Spleen (tissue), 11 donors: ENCODE results near the gene BRD4. TPM values are rescaled to one million over a fixed set of nuclear protein-coding genes. Genes with fewer than 3 reads are reported as not detected.
A peak's percentile ranks its signal among the peaks of the same experiment; 100 is the strongest.

Source experiments
- DNase-seq: peaks from one replicate; pipeline ENCODE4 v3.0.0-alpha.2; 2020
- H3K27ac ChIP-seq, 8 donors: fragments of 200-600 bp; sonication (generic) in 7 of 8; 1 replicate in 4 of 8; 2 replicates in 4 of 8; pipeline versions ENCODE4 v1.5.0 to v1.8.0; 2016 to 2021; ENCODE audit warnings: inconsistent platforms in 4 of 8, mild to moderate bottlenecking in 4 of 8, moderate library complexity in 1 of 8
- H3K27me3 ChIP-seq, 7 donors: fragments of 200-600 bp; sonication (generic) in 6 of 7; replicated peaks in 1 of 7; 1 replicate in 4 of 7; 2 replicates in 3 of 7; pipeline versions ENCODE4 v1.5.0 to v1.8.0; 2016 to 2021; ENCODE audit warnings: inconsistent platforms in 3 of 7, mild to moderate bottlenecking in 1 of 7
- H3K36me3 ChIP-seq, 6 donors: fragments of 200-600 bp; sonication (generic) in 5 of 6; 1 replicate in 4 of 6; 2 replicates in 2 of 6; pipeline versions ENCODE4 v1.5.0 to v1.8.0; 2016 to 2021; ENCODE audit warnings: inconsistent platforms in 2 of 6
- H3K4me1 ChIP-seq, 6 donors: fragments of 200-600 bp; sonication (generic) in 5 of 6; 1 replicate in 3 of 6; 2 replicates in 3 of 6; pipeline versions ENCODE4 v1.5.0 to v1.8.0; 2016 to 2021; ENCODE audit warnings: inconsistent platforms in 3 of 6
- H3K4me3 ChIP-seq, 8 donors: fragments of 200-600 bp; sonication (generic) in 7 of 8; 1 replicate in 4 of 8; 2 replicates in 4 of 8; pipeline versions ENCODE4 v1.5.0 to v1.8.0; 2016 to 2021; ENCODE audit warnings: inconsistent platforms in 4 of 8, mild to moderate bottlenecking in 4 of 8, moderate library complexity in 2 of 8
- H3K9me3 ChIP-seq, 8 donors: fragments of 200-600 bp; sonication (generic) in 7 of 8; 1 replicate in 4 of 8; 2 replicates in 4 of 8; pipeline versions ENCODE4 v1.5.0 to v1.8.0; 2016 to 2021; ENCODE audit warnings: inconsistent platforms in 4 of 8
- POLR2A ChIP-seq, 3 donors: fragments of 450-650 bp; IDR thresholded peaks; one replicate each; pipeline ENCODE4 v1.5.1; 2017; ENCODE audit warnings: antibody characterized with exemption in 3 of 3, mild to moderate bottlenecking in 1 of 3
- POLR2AphosphoS5 ChIP-seq, 3 donors: sonication (generic); formaldehyde crosslinking; IDR thresholded peaks; one replicate each; pipeline ENCODE4 v1.5.1; 2017; ENCODE audit warnings: antibody characterized with exemption in 3 of 3
- WGBS, 5 donors: extraction: QIAGEN DNeasy Blood & Tissue Kit in 3 of 5; methylation state at CpG; one replicate each; pipeline versions ENCODE4 v1.1.5 to v1.1.7; 2013 to 2018; 5-methylcytosine and 5-hydroxymethylcytosine counted together
- intact Hi-C: fragments of 100-400 bp; cut with DNase I; formaldehyde crosslinking; loops from one replicate; pipeline ENCODE4 v1.15.0; 2023; ENCODE audit warnings: low total_unique reads
- polyA plus RNA-seq, 3 donors: library from polyadenylated mRNA; stranded (reverse); fragments of 200-250 nt; gene quantifications; one replicate each; pipeline ENCODE4 v1.2.1, GENCODE V29; 2013
- total RNA-seq, 7 donors: library from RNA; depleted of rRNA in 3 of 7; stranded (reverse); fragments of >200 nt in 3 of 7; fragmentation: NEBNext Ultra II Directional in 4 of 7; extraction: Animal tissue kit (Norgen Biotek cat#: 25700) in 4 of 7; gene quantifications; one replicate each; pipeline versions ENCODE4 v1.1.0 to v1.2.1, GENCODE V29; 2016 to 2021
- TF ChIP-seq, protein P1 (sequence below), 11 experiments: fragments of 200-600 bp in 7 of 11; fragments of 450-650 bp in 4 of 11; sonication (generic) in 4 of 11; IDR thresholded peaks in 8 of 11; conservative IDR thresholded peaks in 3 of 11; 1 replicate in 7 of 11; 2 replicates in 4 of 11; pipeline versions ENCODE4 v1.4.0 to v1.8.0; 2016 to 2021; ENCODE audit warnings: antibody characterized with exemption in 11 of 11, inconsistent platforms in 4 of 11, mild to moderate bottlenecking in 1 of 11
- donor health status: healthy with polysubstance abuse.
- donor health status: DM: no; HTN: no; CAD: no; lungs with moderate emphysema.
- donor health status: DM: no; HTN: no; CAD: no.
- donor health status: Bipolar disorder and iron deficiency.
- donor health status: healthy.
- donor health status: DM: no; HTN: no; CAD: no.
- donor health status: DM: yes; HTN: yes; CAD: no.

BRD4 gene
- total and polyA plus RNA-seq, 10 donors: 10.3 to 146 (median 68.0) TPM

DNA sequence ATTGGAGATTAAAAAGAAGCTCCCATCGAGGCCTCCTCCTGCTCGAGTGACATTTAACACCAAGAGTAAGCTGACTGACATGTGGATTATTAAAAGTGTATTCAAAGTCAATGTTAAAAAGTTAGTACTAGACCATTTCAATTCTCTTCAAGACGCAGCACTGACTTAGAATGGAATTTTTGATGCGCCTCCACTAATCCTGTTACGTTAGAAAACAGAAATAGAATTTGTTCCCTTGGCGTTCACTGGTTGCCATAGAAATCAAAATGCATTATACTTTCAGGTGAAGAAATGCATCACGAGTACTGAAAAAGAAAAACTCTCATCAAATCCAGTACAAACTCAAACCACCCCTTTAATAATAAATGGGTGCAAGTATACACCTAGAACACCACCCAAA is 42.2 kb downstream of the BRD4 start:
- Histone ChIP-seq H3K27ac (no peak overlapping the region), H3K27me3 (no peaks in the 10 kb centered on the region), H3K9me3 (no peaks in the 10 kb centered on the region), H3K36me3 (peaks cover 0 to 6% (median 0%) of the 10 kb centered on the region in 6 donors), H3K4me1 (peaks cover 95 to 100% (median 99%) of the 10 kb centered on the region in 6 donors), H3K4me3 (no peak overlapping the region)
- 69 to 76% (median 72%) methylated on average over 7 of the region's 7 CpGs for WGBS, 5 donors
- DNase-seq: no peak
- TF ChIP-seq, protein P1, sequence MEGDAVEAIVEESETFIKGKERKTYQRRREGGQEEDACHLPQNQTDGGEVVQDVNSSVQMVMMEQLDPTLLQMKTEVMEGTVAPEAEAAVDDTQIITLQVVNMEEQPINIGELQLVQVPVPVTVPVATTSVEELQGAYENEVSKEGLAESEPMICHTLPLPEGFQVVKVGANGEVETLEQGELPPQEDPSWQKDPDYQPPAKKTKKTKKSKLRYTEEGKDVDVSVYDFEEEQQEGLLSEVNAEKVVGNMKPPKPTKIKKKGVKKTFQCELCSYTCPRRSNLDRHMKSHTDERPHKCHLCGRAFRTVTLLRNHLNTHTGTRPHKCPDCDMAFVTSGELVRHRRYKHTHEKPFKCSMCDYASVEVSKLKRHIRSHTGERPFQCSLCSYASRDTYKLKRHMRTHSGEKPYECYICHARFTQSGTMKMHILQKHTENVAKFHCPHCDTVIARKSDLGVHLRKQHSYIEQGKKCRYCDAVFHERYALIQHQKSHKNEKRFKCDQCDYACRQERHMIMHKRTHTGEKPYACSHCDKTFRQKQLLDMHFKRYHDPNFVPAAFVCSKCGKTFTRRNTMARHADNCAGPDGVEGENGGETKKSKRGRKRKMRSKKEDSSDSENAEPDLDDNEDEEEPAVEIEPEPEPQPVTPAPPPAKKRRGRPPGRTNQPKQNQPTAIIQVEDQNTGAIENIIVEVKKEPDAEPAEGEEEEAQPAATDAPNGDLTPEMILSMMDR (IDR thresholded peaks at IDR 0.05 in 8 of 11, conservative IDR thresholded peaks at IDR 0.05 in 3 of 11): no peak
- TF ChIP-seq POLR2A (IDR thresholded peaks at IDR 0.05) (no peak), POLR2AphosphoS5 (IDR thresholded peaks at IDR 0.05) (no peak)
- intact Hi-C loops: no loop called here

GRCh38 chr19:15289673-15290072 is 42.7 kb downstream of the BRD4 start:
- Histone ChIP-seq H3K4me3 (no peak overlapping the region), H3K27me3 (no peaks in the 10 kb centered on the region), H3K9me3 (no peaks in the 10 kb centered on the region), H3K36me3 (peaks cover 0 to 5% (median 0%) of the 10 kb centered on the region in 6 donors), H3K27ac (peak overlapping the region in 3 of 8 donors; percentile 3 to 29 (median 23)), H3K4me1 (peaks cover 96 to 100% (median 100%) of the 10 kb centered on the region in 6 donors)
- WGBS, 5 donors: 4 to 15% (median 12%) methylated on average over 3 of the region's 3 CpGs
- intact Hi-C loops: no loop called here
- peak; percentile 55 for DNase-seq
- TF ChIP-seq POLR2A (IDR thresholded peaks at IDR 0.05) (no peak), POLR2AphosphoS5 (IDR thresholded peaks at IDR 0.05) (no peak)
- TF ChIP-seq, protein P1 (IDR thresholded peaks at IDR 0.05 in 8 of 11, conservative IDR thresholded peaks at IDR 0.05 in 3 of 11): no peak

DNA sequence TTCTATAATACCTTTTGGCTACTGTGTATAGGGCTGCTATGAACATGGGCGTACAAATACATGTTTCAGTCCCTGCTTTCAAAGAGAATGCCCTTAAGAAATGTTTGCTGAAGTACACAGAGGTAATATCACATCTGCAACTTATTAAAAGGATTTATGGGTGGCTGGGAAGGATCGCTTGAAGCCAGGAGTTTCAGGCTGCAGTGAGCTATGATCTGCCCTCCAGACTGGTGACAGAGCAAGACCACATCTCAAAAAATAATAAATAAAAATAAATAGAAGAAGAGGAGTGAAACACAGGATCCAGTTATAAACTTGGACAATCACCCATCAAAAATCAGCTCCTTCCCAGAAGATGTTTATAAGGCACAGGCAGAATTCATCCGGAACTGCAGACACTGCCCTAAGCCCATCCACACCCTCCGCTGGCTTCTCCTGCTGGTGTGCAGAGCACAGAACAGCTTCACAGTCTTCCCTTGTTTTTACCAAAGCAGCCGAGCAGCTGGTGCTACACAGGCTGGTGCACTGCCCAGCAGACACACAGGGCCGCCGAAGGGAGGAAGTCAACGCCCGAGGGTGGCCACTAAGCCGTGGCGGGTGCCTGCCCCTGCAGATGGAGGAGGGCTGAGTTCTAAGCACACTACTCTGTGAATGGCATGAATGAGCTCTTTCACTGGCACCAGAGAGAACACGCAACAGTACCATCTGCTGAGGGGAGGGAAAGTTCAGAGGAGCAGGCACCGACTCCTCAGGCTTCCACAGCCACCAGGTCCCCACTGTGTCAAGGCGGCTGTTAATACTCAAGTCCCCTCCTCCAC is 44.0 kb downstream of the BRD4 start:
- H3K4me3 ChIP-seq: peak overlapping the region in 1 of 8 donors; percentile 38
- no peaks in the 10 kb centered on the region for H3K27me3 ChIP-seq
- peak overlapping the region in 4 of 8 donors; percentile 48 to 70 (median 56) for H3K27ac ChIP-seq
- intact Hi-C loops: no loop called here
- peaks cover 96 to 100% (median 100%) of the 10 kb centered on the region in 6 donors for H3K4me1 ChIP-seq
- DNase-seq: peak; percentile 92
- 29 to 42% (median 32%) methylated on average over 10 to 14 of the region's 14 CpGs for WGBS, 5 donors
- peak; percentile 77 to 84 (median 80) for TF ChIP-seq POLR2AphosphoS5 (IDR thresholded peaks at IDR 0.05)
- TF ChIP-seq, protein P1 (IDR thresholded peaks at IDR 0.05 in 8 of 11, conservative IDR thresholded peaks at IDR 0.05 in 3 of 11): peak in 1 of 11 experiments; percentile 7
- no peak for TF ChIP-seq POLR2A (IDR thresholded peaks at IDR 0.05)
- H3K9me3 ChIP-seq: no peaks in the 10 kb centered on the region
- no peaks in the 10 kb centered on the region for H3K36me3 ChIP-seq

GRCh38 chr19:15287496-15287895 is 44.8 kb downstream of the BRD4 start:
- no peak overlapping the region for H3K4me3 ChIP-seq
- no peaks in the 10 kb centered on the region for H3K27me3 ChIP-seq
- peak overlapping the region in 4 of 8 donors; percentile 39 to 70 (median 56) for H3K27ac ChIP-seq
- intact Hi-C loops: no loop called here
- no peaks in the 10 kb centered on the region for H3K9me3 ChIP-seq
- WGBS, 5 donors: 55 to 67% (median 61%) methylated on average over 10 of the region's 10 CpGs
- no peaks in the 10 kb centered on the region for H3K36me3 ChIP-seq
- no peak for TF ChIP-seq POLR2A (IDR thresholded peaks at IDR 0.05)
- no peak for TF ChIP-seq POLR2AphosphoS5 (IDR thresholded peaks at IDR 0.05)
- TF ChIP-seq, protein P1 (IDR thresholded peaks at IDR 0.05 in 8 of 11, conservative IDR thresholded peaks at IDR 0.05 in 3 of 11): no peak
- DNase-seq: peak; percentile 24
- H3K4me1 ChIP-seq: peaks cover 98 to 100% (median 100%) of the 10 kb centered on the region in 6 donors
